ENCODE data around the gene SFXN4.

DNA sequence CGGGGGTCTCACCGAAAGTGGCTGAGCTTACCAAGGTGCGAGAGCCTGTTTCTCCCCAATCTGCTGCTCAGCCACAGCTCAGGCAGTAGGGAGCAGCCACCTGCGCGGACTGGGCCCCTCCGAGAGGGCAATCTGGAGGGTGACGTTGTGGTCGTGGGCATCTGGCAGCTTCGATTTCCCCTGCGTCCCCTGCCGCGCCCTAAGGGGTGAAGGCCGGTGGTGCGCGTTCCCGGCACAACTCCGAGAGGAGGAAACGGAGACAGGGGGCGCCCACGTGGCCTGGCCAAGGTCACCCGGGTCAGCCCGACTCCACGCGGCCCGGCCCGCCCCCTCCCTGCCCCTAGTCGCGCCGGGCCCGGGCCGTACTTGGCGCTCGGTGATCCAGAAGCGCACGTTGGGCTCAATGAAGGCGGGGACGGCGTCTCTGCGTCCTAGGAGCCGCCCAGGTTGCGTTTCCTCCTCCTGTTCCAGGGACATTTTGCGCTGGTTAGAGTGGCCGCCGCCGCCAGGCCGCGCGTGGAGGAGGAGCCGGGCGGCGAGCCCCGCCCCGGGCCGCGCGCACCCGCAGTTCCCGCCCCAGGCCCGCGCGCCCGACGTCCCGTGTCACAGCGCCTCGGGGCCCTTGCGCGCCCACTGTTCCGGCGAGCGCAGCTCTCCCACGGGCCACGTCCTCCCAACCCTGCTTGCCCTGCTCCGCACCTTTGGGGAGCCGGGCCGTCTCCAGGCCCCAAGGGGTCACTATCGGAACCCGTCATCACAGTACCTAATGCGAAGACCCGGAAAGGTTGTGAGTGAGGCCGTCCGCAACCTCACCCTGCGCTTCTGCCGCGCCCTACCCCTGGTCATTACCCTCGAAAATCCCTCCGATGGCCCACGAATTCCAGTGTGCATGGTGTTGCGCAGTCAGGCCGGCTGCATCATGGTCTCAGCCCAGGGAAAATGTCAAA, at the start of gene SFXN4:
- TF ChIP-seq, protein P1, sequence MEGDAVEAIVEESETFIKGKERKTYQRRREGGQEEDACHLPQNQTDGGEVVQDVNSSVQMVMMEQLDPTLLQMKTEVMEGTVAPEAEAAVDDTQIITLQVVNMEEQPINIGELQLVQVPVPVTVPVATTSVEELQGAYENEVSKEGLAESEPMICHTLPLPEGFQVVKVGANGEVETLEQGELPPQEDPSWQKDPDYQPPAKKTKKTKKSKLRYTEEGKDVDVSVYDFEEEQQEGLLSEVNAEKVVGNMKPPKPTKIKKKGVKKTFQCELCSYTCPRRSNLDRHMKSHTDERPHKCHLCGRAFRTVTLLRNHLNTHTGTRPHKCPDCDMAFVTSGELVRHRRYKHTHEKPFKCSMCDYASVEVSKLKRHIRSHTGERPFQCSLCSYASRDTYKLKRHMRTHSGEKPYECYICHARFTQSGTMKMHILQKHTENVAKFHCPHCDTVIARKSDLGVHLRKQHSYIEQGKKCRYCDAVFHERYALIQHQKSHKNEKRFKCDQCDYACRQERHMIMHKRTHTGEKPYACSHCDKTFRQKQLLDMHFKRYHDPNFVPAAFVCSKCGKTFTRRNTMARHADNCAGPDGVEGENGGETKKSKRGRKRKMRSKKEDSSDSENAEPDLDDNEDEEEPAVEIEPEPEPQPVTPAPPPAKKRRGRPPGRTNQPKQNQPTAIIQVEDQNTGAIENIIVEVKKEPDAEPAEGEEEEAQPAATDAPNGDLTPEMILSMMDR (conservative IDR thresholded peaks at IDR 0.05 in 1 of 2, IDR thresholded peaks at IDR 0.05 in 1 of 2; ENCODE audit: low read depth in 1 of 2, low read length in 2 of 2): no peak
- no peak for TF ChIP-seq EZH2 (IDR thresholded peaks at IDR 0.05; ENCODE audit: low read length, missing control alignments)
